ENCODE data around the gene ROBO4.

The ROBO4 gene

GRCh38 chr11:124872741-124873140 lies 24.9 kb downstream of the ROBO4 start:
- DNase-seq = no peak

- DNase-seq = no peak
These were observed 25.4 kb downstream of the ROBO4 start for GRCh38 chr11:124872280-124872679.

- no peak for DNase-seq
These were observed 27.2 kb downstream of the ROBO4 start for GRCh38 chr11:124870430-124870829.

- DNase-seq = no peak
These were observed 27.7 kb downstream of the ROBO4 start for GRCh38 chr11:124869856-124870387.

- DNase-seq = no peak
These were observed 28.3 kb downstream of the ROBO4 start for GRCh38 chr11:124869331-124869730.

GRCh38 chr11:124868331-124869274 lies 29.1 kb downstream of the ROBO4 start:
- no peak for DNase-seq

GRCh38 chr11:124867700-124868099 lies 30.0 kb downstream of the ROBO4 start:
- DNase-seq = peak; percentile 27

- DNase-seq = peak; percentile 18
These were observed 31.5 kb downstream of the ROBO4 start for GRCh38 chr11:124865902-124866851.

GRCh38 chr11:124865181-124865901 lies 32.3 kb downstream of the ROBO4 start, which contains the start of gene ROBO3:
TSS of gene ROBO3 (plus strand) at chr11:124865432. CDS start at chr11:124865578, 146 bp downstream.
- peak; percentile 11 for DNase-seq

- no peak for DNase-seq
These were observed 32.8 kb downstream of the ROBO4 start for GRCh38 chr11:124864892-124865180.

GRCh38 chr11:124864176-124864891 lies 33.3 kb downstream of the ROBO4 start:
- DNase-seq = no peak

- DNase-seq = no peak
These were observed 33.9 kb downstream of the ROBO4 start for GRCh38 chr11:124863826-124864165.

GRCh38 chr11:124863137-124863825 lies 34.4 kb downstream of the ROBO4 start:
- DNase-seq = no peak

GRCh38 chr11:124861670-124862069 lies 36.0 kb downstream of the ROBO4 start:
- DNase-seq = no peak

GRCh38 chr11:124859171-124859570 lies 38.5 kb downstream of the ROBO4 start:
- no peak for DNase-seq

GRCh38 chr11:124846070-124846673 lies 51.5 kb downstream of the ROBO4 start:
- no peak for DNase-seq

- DNase-seq = no peak
These were observed 53.0 kb downstream of the ROBO4 start for GRCh38 chr11:124844664-124845079.

GRCh38 chr11:124843616-124843910 lies 54.1 kb downstream of the ROBO4 start:
- DNase-seq = no peak

GRCh38 chr11:124842305-124842704 lies 55.4 kb downstream of the ROBO4 start:
- DNase-seq = no peak

- DNase-seq = no peak
These were observed 55.8 kb downstream of the ROBO4 start for GRCh38 chr11:124841840-124842239.

GRCh38 chr11:124841201-124841600 lies 56.5 kb downstream of the ROBO4 start:
- no peak for DNase-seq
